ENCODE measurements around the gene WASF2.

- no peak for TF ChIP-seq CTCF (IDR thresholded peaks at IDR 0.05; ENCODE audit: poor library complexity, severe bottlenecking)
- peak; percentile 32 for TF ChIP-seq POLR2AphosphoS5 (IDR thresholded peaks at IDR 0.05)
These were observed 51.3 kb downstream of the WASF2 start for GRCh38 chr1:27438621-27439061.
